Immature natural killer cell (primary cell): ENCODE data around the gene SERINC5. TPM values are rescaled to one million over a fixed set of nuclear protein-coding genes. Genes with fewer than 3 reads are reported as not detected.

Source experiments
- DNase-seq, 3 donors: peaks; one replicate each; pipeline ENCODE4 v3.0.0; 2022; ENCODE audit warnings: mixed read lengths in 1 of 3
- H3K27ac Mint-ChIP-seq, 6 donors: one replicate each; pipeline ENCODE4 v1.8.0; 2020; ENCODE audit warnings: mixed read lengths in 6 of 6, mild to moderate bottlenecking in 5 of 6, inconsistent platforms in 4 of 6, moderate library complexity in 3 of 6
- H3K27me3 Mint-ChIP-seq, 3 donors: one replicate each; pipeline ENCODE4 v1.8.0; 2020 to 2021; ENCODE audit warnings: low read depth in 3 of 3, mild to moderate bottlenecking in 3 of 3, mixed read lengths in 3 of 3, moderate library complexity in 3 of 3, inconsistent platforms in 1 of 3
- H3K36me3 Mint-ChIP-seq, 3 donors: one replicate each; pipeline ENCODE4 v1.8.0; 2020; ENCODE audit warnings: mixed read lengths in 3 of 3, inconsistent platforms in 2 of 3, mild to moderate bottlenecking in 2 of 3
- H3K4me1 Mint-ChIP-seq, 2 donors: one replicate each; pipeline ENCODE4 v1.8.0; 2020; ENCODE audit warnings: inconsistent platforms in 2 of 2, mild to moderate bottlenecking in 2 of 2, mixed read lengths in 2 of 2, moderate library complexity in 1 of 2
- H3K4me3 Mint-ChIP-seq, 5 donors: one replicate each; pipeline ENCODE4 v1.8.0; 2020; ENCODE audit warnings: mild to moderate bottlenecking in 5 of 5, mixed read lengths in 5 of 5, inconsistent platforms in 3 of 5, moderate library complexity in 3 of 5
- H3K9me3 Mint-ChIP-seq, 6 donors: one replicate each; pipeline ENCODE4 v1.8.0; 2020; ENCODE audit warnings: mild to moderate bottlenecking in 6 of 6, mixed read lengths in 6 of 6, inconsistent platforms in 4 of 6, moderate library complexity in 3 of 6
- polyA plus RNA-seq, 3 donors: library from polyadenylated mRNA; unstranded; fragments of 300-500 nt; fragmentation: Illumina TruSeq; gene quantifications; one replicate each; pipeline ENCODE4 v1.2.3, GENCODE V29; 2021

The SERINC5 gene
- polyA plus RNA-seq, 3 donors from 2014 or later: 0.69 to 2.3 (median 1.1) TPM

- DNase-seq: no peak
- peak overlapping the region in 3 of 6 donors; percentile 1 to 24 (median 21) for H3K27ac Mint-ChIP-seq
- peaks cover 35 to 42% of the 10 kb centered on the region in 2 donors for H3K4me1 Mint-ChIP-seq
- no peak overlapping the region for H3K4me3 Mint-ChIP-seq
- H3K9me3 Mint-ChIP-seq: no peaks in the 10 kb centered on the region
- no peaks in the 10 kb centered on the region for H3K36me3 Mint-ChIP-seq
- H3K27me3 Mint-ChIP-seq: peaks cover 0 to 4% (median 0%) of the 10 kb centered on the region in 3 donors
Observed at GRCh38 chr5:80182809-80183580, 72.9 kb downstream of the SERINC5 start.

- DNase-seq: peak; percentile 3 to 10 (median 5)
- no peaks in the 10 kb centered on the region for H3K36me3 Mint-ChIP-seq
- H3K27ac Mint-ChIP-seq: no peak overlapping the region
- H3K9me3 Mint-ChIP-seq: no peaks in the 10 kb centered on the region
- peaks cover 0 to 4% (median 0%) of the 10 kb centered on the region in 3 donors for H3K27me3 Mint-ChIP-seq
- peaks cover 31 to 35% of the 10 kb centered on the region in 2 donors for H3K4me1 Mint-ChIP-seq
- H3K4me3 Mint-ChIP-seq: no peak overlapping the region
Observed at GRCh38 chr5:80181618-80182211, 74.1 kb downstream of the SERINC5 start.

DNA sequence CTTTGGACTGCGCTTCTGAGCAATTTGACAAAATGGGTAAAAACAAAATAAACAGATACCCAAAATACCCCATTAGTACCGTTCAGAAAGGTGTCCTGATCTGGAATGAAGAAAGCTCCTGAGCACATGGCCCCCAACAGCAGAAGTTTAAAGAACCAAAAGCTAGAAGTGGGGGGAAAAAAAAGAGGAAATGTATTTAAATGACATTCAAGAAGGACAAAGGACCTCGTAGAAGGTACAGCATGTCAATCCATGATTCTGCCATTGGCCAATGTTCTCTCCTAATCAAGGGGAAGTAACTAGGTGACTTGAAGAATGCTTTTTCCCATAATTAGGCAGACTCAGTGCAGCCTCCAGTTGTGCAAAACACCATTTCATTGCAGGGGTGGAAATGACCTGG, 78.6 kb downstream of the SERINC5 start:
- no peak overlapping the region for H3K4me3 Mint-ChIP-seq
- peaks cover 22 to 26% of the 10 kb centered on the region in 2 donors for H3K4me1 Mint-ChIP-seq
- no peaks in the 10 kb centered on the region for H3K27me3 Mint-ChIP-seq
- H3K36me3 Mint-ChIP-seq: peaks cover 16 to 18% (median 16%) of the 10 kb centered on the region in 3 donors
- H3K9me3 Mint-ChIP-seq: no peaks in the 10 kb centered on the region
- no peak overlapping the region for H3K27ac Mint-ChIP-seq
- DNase-seq: no peak

DNA sequence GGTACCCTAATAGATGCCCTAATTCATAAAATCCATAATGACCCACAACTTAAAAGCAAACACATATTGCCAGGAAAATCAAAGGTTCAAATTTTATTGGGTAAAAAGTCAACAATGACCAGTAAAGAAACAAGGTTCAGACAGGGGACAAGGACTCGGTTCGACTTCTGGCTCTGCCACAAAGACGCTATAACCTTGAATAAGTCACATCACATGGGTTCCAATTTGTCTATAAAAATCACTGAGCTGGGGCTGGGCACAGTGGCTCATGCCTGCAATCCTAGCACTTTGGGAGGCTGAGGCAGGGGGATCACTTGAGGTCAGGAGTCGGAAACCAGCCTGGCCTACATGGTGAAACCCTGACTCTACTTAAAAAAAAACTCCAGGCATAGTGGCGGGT, 80.5 kb downstream of the SERINC5 start:
- Mint-ChIP-seq H3K27me3 (no peaks in the 10 kb centered on the region), H3K36me3 (peaks cover 20 to 22% (median 21%) of the 10 kb centered on the region in 3 donors), H3K27ac (peak overlapping the region in 2 of 6 donors; percentile 3), H3K4me1 (peaks cover 4 to 8% of the 10 kb centered on the region in 2 donors), H3K4me3 (no peak overlapping the region), H3K9me3 (no peaks in the 10 kb centered on the region)
- DNase-seq: no peak

DNA sequence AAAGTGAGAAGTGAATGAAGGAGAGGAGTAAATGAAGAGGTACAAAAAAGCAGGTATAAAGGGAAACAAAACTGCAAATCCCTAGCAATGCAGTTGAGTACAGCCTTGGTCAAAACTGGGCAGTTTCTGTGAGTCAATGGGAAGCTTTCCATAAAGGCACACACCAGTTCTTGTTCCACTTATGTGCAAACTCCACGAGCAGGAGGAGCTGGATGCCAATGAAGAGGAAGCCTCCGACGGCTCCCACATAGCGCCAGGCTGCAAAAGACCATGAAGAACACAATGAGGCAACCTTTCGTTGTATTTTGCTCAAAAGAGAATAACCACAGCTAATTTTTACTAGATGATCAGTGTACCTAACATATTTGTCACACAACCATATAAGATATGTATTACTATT, 81.1 kb downstream of the SERINC5 start:
- H3K4me3 Mint-ChIP-seq: no peak overlapping the region
- peaks cover 4 to 6% of the 10 kb centered on the region in 2 donors for H3K4me1 Mint-ChIP-seq
- peaks cover 24 to 28% (median 25%) of the 10 kb centered on the region in 3 donors for H3K36me3 Mint-ChIP-seq
- H3K9me3 Mint-ChIP-seq: no peaks in the 10 kb centered on the region
- no peaks in the 10 kb centered on the region for H3K27me3 Mint-ChIP-seq
- no peak for DNase-seq
- H3K27ac Mint-ChIP-seq: no peak overlapping the region

GRCh38 chr5:80172067-80172695, 83.7 kb downstream of the SERINC5 start:
- no peak overlapping the region for H3K27ac Mint-ChIP-seq
- H3K4me3 Mint-ChIP-seq: peak overlapping the region in 1 of 5 donors; percentile 3
- DNase-seq: no peak
- peaks cover 4 to 6% of the 10 kb centered on the region in 2 donors for H3K4me1 Mint-ChIP-seq
- peaks cover 27 to 30% (median 27%) of the 10 kb centered on the region in 3 donors for H3K36me3 Mint-ChIP-seq
- H3K9me3 Mint-ChIP-seq: no peaks in the 10 kb centered on the region
- no peaks in the 10 kb centered on the region for H3K27me3 Mint-ChIP-seq

- H3K4me1 Mint-ChIP-seq: peaks cover 4 to 6% of the 10 kb centered on the region in 2 donors
- no peaks in the 10 kb centered on the region for H3K9me3 Mint-ChIP-seq
- peaks cover 34 to 38% (median 35%) of the 10 kb centered on the region in 3 donors for H3K36me3 Mint-ChIP-seq
- H3K4me3 Mint-ChIP-seq: no peak overlapping the region
- no peak overlapping the region for H3K27ac Mint-ChIP-seq
- no peak for DNase-seq
- peaks cover 0 to 5% (median 0%) of the 10 kb centered on the region in 3 donors for H3K27me3 Mint-ChIP-seq
Observed at GRCh38 chr5:80170117-80170535, 85.7 kb downstream of the SERINC5 start.

DNA sequence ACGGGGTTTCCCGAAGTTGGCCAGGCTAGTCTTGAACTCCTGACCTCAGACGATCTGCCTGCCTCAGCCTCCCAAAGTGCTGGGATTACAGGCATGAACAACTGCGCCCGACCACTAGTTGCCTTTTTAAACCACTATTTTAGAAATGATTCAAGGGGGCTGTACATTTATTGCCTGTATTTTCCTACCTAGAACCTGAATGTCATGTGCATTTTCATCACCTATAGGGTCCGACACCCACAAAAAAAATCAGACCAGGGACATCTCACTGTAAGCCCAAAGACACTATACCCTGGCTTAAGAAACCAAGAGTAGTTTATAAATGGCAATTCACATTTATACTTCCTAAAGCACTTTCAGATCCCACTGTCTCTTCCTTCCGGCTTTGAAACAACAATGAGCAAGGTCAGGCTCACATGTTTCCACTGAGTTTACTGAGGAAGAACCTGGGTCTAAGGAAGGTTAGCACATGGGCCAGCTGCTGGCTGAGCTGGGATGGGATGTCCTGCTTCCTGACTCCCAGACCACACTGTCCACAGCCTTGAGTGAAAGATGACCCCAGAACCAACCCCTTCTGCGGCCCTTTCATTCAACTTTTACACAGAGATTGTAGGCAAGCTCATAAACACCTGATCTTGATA, 87.3 kb downstream of the SERINC5 start:
- H3K27ac Mint-ChIP-seq: no peak overlapping the region

DNA sequence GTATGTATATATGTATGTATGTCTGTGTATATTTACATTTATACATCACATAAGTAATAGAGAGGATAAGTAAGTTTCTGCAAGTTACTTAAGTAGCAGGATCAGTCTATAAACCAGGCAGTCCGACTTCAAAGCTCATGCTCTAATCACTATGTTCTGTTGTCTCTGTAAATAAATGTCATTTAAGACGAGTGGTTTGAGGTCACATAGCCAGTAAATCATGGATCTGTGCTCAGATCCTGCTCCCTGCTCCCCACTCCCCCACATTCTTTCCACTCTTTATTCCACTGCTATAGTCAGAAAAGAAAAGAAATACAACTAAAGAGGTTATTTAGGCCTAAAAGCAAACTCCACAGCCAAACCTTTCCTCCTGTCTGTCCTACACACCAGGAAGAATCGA, 90.4 kb downstream of the SERINC5 start:
- H3K27ac Mint-ChIP-seq: no peak overlapping the region
- H3K36me3 Mint-ChIP-seq: peaks cover 24 to 43% (median 40%) of the 10 kb centered on the region in 3 donors
- H3K4me1 Mint-ChIP-seq: no peaks in the 10 kb centered on the region
- no peak overlapping the region for H3K4me3 Mint-ChIP-seq
- H3K27me3 Mint-ChIP-seq: peaks cover 0 to 5% (median 0%) of the 10 kb centered on the region in 3 donors
- no peak for DNase-seq
- H3K9me3 Mint-ChIP-seq: no peaks in the 10 kb centered on the region

More for the DNA sequence above, 87.3 kb downstream of the SERINC5 start:
- peaks cover 28 to 41% (median 38%) of the 10 kb centered on the region in 3 donors for H3K36me3 Mint-ChIP-seq
- H3K4me3 Mint-ChIP-seq: no peak overlapping the region
- no peak for DNase-seq
- H3K27me3 Mint-ChIP-seq: peaks cover 0 to 5% (median 0%) of the 10 kb centered on the region in 3 donors
- no peaks in the 10 kb centered on the region for H3K9me3 Mint-ChIP-seq
- H3K4me1 Mint-ChIP-seq: peaks cover under 1% of the 10 kb centered on the region in 2 donors

DNA sequence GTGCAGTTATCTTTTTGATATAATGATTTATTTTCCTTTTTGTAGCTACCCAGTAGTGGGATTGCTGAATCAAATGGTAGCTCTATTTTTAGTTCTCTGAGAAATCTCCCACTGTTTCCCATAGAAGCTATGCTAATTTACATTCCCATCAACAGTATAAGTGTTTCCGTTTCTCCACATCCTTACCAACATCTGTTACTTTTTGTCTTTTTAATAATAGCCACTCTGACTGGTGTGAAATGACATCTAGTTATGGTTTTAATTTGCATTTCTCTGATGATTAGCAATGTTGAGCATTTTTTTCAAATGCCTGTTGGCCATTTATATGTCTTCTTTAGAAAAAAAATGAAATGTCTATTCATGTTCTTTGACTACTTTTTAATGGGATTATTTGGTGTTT, 94.7 kb downstream of the SERINC5 start:
- H3K4me1 Mint-ChIP-seq: no peaks in the 10 kb centered on the region

DNA sequence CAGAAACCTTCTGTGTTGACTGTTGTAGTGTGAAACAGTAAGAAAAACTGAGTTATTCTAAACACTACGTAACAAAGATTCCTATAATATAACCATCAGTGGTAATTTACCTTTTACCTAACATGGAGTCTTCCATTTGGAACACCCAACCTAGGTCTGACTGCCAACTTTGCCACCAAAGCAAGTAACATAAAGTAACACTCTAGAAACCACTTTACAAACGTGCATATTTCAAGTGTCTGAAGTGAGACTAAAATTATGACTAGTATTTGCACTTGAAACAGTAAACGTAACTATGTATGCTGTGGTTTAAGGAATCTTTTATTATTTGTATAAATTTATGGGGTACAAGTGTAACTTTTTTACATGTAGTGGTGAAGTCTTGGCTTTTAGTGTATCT, 95.6 kb downstream of the SERINC5 start:
- H3K9me3 Mint-ChIP-seq: no peaks in the 10 kb centered on the region
- peaks cover 7 to 55% (median 23%) of the 10 kb centered on the region in 3 donors for H3K36me3 Mint-ChIP-seq
- no peaks in the 10 kb centered on the region for H3K4me1 Mint-ChIP-seq
- no peak overlapping the region for H3K27ac Mint-ChIP-seq
- H3K4me3 Mint-ChIP-seq: no peak overlapping the region
- no peaks in the 10 kb centered on the region for H3K27me3 Mint-ChIP-seq
- DNase-seq: no peak

More for the DNA sequence above, 94.7 kb downstream of the SERINC5 start:
- Mint-ChIP-seq H3K36me3 (peaks cover 13 to 56% (median 31%) of the 10 kb centered on the region in 3 donors), H3K4me3 (no peak overlapping the region), H3K9me3 (no peaks in the 10 kb centered on the region), H3K27me3 (peaks cover 0 to 2% (median 0%) of the 10 kb centered on the region in 3 donors), H3K27ac (no peak overlapping the region)
- no peak for DNase-seq

GRCh38 chr5:80159133-80159815, 96.6 kb downstream of the SERINC5 start:
- Mint-ChIP-seq H3K36me3 (peaks cover 3 to 47% (median 22%) of the 10 kb centered on the region in 3 donors), H3K4me3 (no peak overlapping the region), H3K27ac (no peak overlapping the region), H3K9me3 (no peaks in the 10 kb centered on the region), H3K27me3 (no peaks in the 10 kb centered on the region), H3K4me1 (no peaks in the 10 kb centered on the region)
- no peak for DNase-seq

DNA sequence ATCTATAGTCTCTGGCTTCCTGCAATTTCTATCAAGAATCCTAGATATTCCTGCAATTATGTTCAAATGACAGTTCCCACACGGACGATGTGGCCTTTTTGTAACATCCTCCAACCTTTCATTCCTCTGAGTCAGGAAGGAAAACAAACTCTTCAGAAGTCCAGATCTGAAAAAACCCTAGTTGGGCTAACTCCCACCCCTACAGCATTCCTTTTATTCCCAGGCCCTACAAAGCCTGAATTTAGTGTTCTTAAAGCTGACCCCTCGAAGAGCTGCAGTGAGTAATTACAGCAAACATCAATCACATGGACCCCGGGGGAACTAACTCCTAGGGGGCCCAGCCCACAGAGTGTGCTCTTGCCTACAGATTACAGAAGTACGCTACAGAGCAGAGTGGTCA, 99.7 kb downstream of the SERINC5 start:
- no peak for DNase-seq
- Mint-ChIP-seq H3K4me1 (no peaks in the 10 kb centered on the region), H3K36me3 (peaks cover 0 to 26% (median 3%) of the 10 kb centered on the region in 3 donors), H3K4me3 (no peak overlapping the region), H3K27me3 (no peaks in the 10 kb centered on the region), H3K27ac (no peak overlapping the region), H3K9me3 (no peaks in the 10 kb centered on the region)
